ENCODE data around the gene PRKCE. TPM values are rescaled to one million over a fixed set of nuclear protein-coding genes. Genes with fewer than 3 reads are reported as not detected.

The PRKCE gene
- total and polyA plus RNA-seq, 2 of the 8 experiments (the other 6 are each of a cell fraction or from before 2014, with no cell fraction given): 0.54 to 2.1 TPM

- H3K4me2 ChIP-seq (ENCODE audit: insufficient read depth in 1 of 2, low read depth in 2 of 2, low read length in 2 of 2): no peak overlapping the region
- no peak for FAIRE-seq
- DNase-seq (ENCODE audit: low read depth in 1 of 2, low spot score in 2 of 2): no peak
These were observed 513.2 kb downstream of the PRKCE start for GRCh38 chr2:46164529-46165301.

More at GRCh38 chr2:46164529-46165301, 513.2 kb downstream of the PRKCE start:
- H2BK15ac ChIP-seq (ENCODE audit: low read length): no peak overlapping the region
- H2AFZ ChIP-seq (ENCODE audit: low read length): no peak overlapping the region
- no peak overlapping the region for H3K9ac ChIP-seq (replicated peaks in 1 of 4; ENCODE audit: extremely low read depth in 1 of 4, low read depth in 3 of 4, low read length in 3 of 4)
- no peak overlapping the region for H4K91ac ChIP-seq (replicated peaks; ENCODE audit: insufficient read length, low read length)
- no peak overlapping the region for H3K23ac ChIP-seq (ENCODE audit: insufficient read length)
- ChIA-PET CTCF (ENCODE audit: partially characterized antibody) (interaction anchor here (1.0 to 1.4 kb wide), 6 partner anchors 12 to 154 kb away, joined by 3 to 4 read pairs (median 3); no protein-coding TSS in a partner anchor), POLR2A (ENCODE audit: partially characterized antibody) (no interaction called here)
- TF ChIP-seq ASH2L (IDR thresholded peaks at IDR 0.05; ENCODE audit: low read length) (no peak), E2F6 (IDR thresholded peaks at IDR 0.05) (no peak), GABPA (IDR thresholded peaks at IDR 0.05; ENCODE audit: borderline replicate concordance, insufficient read depth, low read length) (no peak), SAP30 (IDR thresholded peaks at IDR 0.05; ENCODE audit: insufficient read depth, insufficient replicate concordance, low read length) (no peak), EP300 (IDR thresholded peaks at IDR 0.05; ENCODE audit: borderline replicate concordance in 1 of 2, low read depth in 2 of 2, low read length in 2 of 2) (no peak), KDM4A (IDR thresholded peaks at IDR 0.05; ENCODE audit: low read depth, low read length, severe bottlenecking) (no peak), BCL11A (IDR thresholded peaks at IDR 0.05; ENCODE audit: low read depth in 2 of 2, low read length in 2 of 2) (no peak)
- peaks cover 0 to 5% (median 2%) of the 10 kb centered on the region in 4 experiments; a peak in 4 of 7 replicates for H3K4me1 ChIP-seq (replicated peaks in 1 of 4; ENCODE audit: control insufficient read depth in 3 of 4, insufficient read depth in 4 of 4, low read length in 3 of 4)
- H3K4ac ChIP-seq (replicated peaks; ENCODE audit: insufficient read length, low read depth, low read length): no peak overlapping the region
- H3K27ac ChIP-seq (ENCODE audit: low read depth, low read length): no peak overlapping the region
- H3K9me3 ChIP-seq (ENCODE audit: insufficient read depth in 2 of 2, low read depth in 1 of 2, low read length in 1 of 2): no peaks in the 10 kb centered on the region
- no peak overlapping the region for H2BK120ac ChIP-seq (replicated peaks; ENCODE audit: low read depth, low read length)
- no peaks in the 10 kb centered on the region for H3K27me3 ChIP-seq (replicated peaks in 1 of 4; ENCODE audit: control insufficient read depth in 3 of 4, extremely low read depth in 1 of 4, insufficient read depth in 3 of 4, low read length in 3 of 4)
- H4K5ac ChIP-seq (ENCODE audit: insufficient read length, low read depth, low read length): no peak overlapping the region
- H2AK5ac ChIP-seq (ENCODE audit: low read depth, low read length): no peak overlapping the region; the same call in 1 of the 2 replicates
- H3K18ac ChIP-seq (ENCODE audit: extremely low read depth, low read length): no peak overlapping the region
- no peaks in the 10 kb centered on the region for H4K20me1 ChIP-seq (replicated peaks in 1 of 2; ENCODE audit: control insufficient read depth in 1 of 2, insufficient read depth in 2 of 2, low read length in 2 of 2)
- no peaks in the 10 kb centered on the region for H3K79me1 ChIP-seq (ENCODE audit: low read depth, low read length)
- no peak overlapping the region; the same call in 1 of the 2 replicates for H4K8ac ChIP-seq (ENCODE audit: extremely low read depth, insufficient read depth, low read length)
- no peaks in the 10 kb centered on the region; a peak in 1 of 8 replicates for H3K36me3 ChIP-seq (ENCODE audit: control insufficient read depth in 2 of 4, insufficient read depth in 4 of 4, low read length in 3 of 4)
- H3K79me2 ChIP-seq (ENCODE audit: control insufficient read depth in 1 of 2, insufficient read depth in 2 of 2, low read length in 2 of 2): no peaks in the 10 kb centered on the region
- WGBS, 2 experiments (ENCODE audit: extremely low coverage in 1 of 2, insufficient coverage in 1 of 2, insufficient read length in 1 of 2, insufficient replicate concordance in 2 of 2, low coverage in 1 of 2, low lambda C conversion rate in 2 of 2, missing lambda C conversion rate in 1 of 2): 83% methylated on average over 8 of the region's 10 CpGs; no CpG with 5 or more reads in 1 of the 2 experiments
- no peak overlapping the region for H2BK12ac ChIP-seq (ENCODE audit: low read depth, low read length)
- H3K23me2 ChIP-seq (ENCODE audit: low read depth, low read length): no peaks in the 10 kb centered on the region
- H2BK20ac ChIP-seq (ENCODE audit: low read length): no peak overlapping the region
- no peak overlapping the region for H3K56ac ChIP-seq (replicated peaks; ENCODE audit: insufficient read length, low read depth, low read length)
- H3K4me3 ChIP-seq (ENCODE audit: extremely low read depth in 1 of 4, insufficient read depth in 2 of 4, low read depth in 3 of 4, low read length in 4 of 4): no peak overlapping the region
- no peak overlapping the region for H3K14ac ChIP-seq (ENCODE audit: insufficient read length)
- no peak overlapping the region for H2BK5ac ChIP-seq (ENCODE audit: low read depth, low read length)
